Measurements from ENCODE around the gene CCR4.

Gene CCR4

GRCh38 chr3:32950516-32950915 lies 928 bp upstream of the CCR4 start:
- DNase-seq (ENCODE audit: insufficient read length, low spot score) (no peak), FAIRE-seq (no peak)

DNA sequence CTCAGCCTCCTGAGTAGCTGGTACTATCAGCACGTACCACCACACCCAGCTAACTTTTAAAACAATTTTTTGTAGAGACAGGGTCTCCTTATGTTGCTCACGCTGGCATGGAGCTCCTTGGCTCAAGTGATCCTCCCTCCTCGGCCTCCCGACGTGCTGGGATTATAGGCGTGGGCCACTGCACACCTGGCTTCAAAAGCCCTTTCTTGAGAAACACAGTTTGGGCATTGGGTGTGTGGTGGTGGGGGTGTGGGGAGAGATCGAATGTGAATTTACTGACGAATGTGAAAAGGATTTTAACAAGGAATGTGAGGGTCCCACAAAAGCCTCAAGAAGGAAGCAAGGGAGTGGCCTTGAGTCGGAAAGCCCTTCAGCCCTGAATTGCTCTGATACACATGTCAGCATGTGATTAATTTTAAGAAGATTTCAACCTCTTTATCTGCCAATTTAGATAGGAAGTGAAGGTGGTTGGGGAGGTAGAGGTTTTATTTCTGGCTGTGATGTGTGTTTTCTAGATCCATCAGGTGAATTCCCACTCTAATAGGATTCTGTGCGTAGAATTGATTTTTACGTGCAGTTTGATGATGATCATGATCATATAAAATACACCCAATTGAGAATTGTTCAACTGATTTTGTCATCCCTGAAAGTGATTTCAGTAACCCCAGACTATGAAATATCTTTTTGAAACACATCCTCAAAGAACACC lies 1.1 kb downstream of the CCR4 start:
- DNase-seq (ENCODE audit: insufficient read length, low spot score) (no peak), FAIRE-seq (no peak)
- TF ChIP-seq POU2F2 (IDR thresholded peaks at IDR 0.05; ENCODE audit: low read depth, low read length) (no peak), PAX5 (IDR thresholded peaks at IDR 0.05; ENCODE audit: insufficient read depth, low read length, severe bottlenecking) (no peak), SPI1 (IDR thresholded peaks at IDR 0.05; ENCODE audit: low read depth, low read length) (no peak), TAF1 (IDR thresholded peaks at IDR 0.05; ENCODE audit: low read depth, low read length) (no peak), POLR2A (IDR thresholded peaks at IDR 0.05; ENCODE audit: low read depth, low read length) (no peak), POLR2AphosphoS5 (IDR thresholded peaks at IDR 0.05; ENCODE audit: low read depth, low read length) (no peak)

More at GRCh38 chr3:32950516-32950915, 928 bp upstream of the CCR4 start:
- TF ChIP-seq POU2F2 (IDR thresholded peaks at IDR 0.05; ENCODE audit: low read depth, low read length) (no peak), PAX5 (IDR thresholded peaks at IDR 0.05; ENCODE audit: insufficient read depth, low read length, severe bottlenecking) (no peak), SPI1 (IDR thresholded peaks at IDR 0.05; ENCODE audit: low read depth, low read length) (no peak), TAF1 (IDR thresholded peaks at IDR 0.05; ENCODE audit: low read depth, low read length) (no peak), POLR2AphosphoS5 (IDR thresholded peaks at IDR 0.05; ENCODE audit: low read depth, low read length) (no peak), POLR2A (IDR thresholded peaks at IDR 0.05; ENCODE audit: low read depth, low read length) (no peak)

- FAIRE-seq = no peak
- TF ChIP-seq TAF1 (IDR thresholded peaks at IDR 0.05; ENCODE audit: low read depth, low read length) (no peak), PAX5 (IDR thresholded peaks at IDR 0.05; ENCODE audit: insufficient read depth, low read length, severe bottlenecking) (no peak), POLR2A (IDR thresholded peaks at IDR 0.05; ENCODE audit: low read depth, low read length) (no peak), POU2F2 (IDR thresholded peaks at IDR 0.05; ENCODE audit: low read depth, low read length) (no peak), POLR2AphosphoS5 (IDR thresholded peaks at IDR 0.05; ENCODE audit: low read depth, low read length) (no peak), SPI1 (IDR thresholded peaks at IDR 0.05; ENCODE audit: low read depth, low read length) (no peak)
- no peak for DNase-seq (ENCODE audit: insufficient read length, low spot score)
Measured at GRCh38 chr3:32954506-32954905, 3.1 kb downstream of the CCR4 start.

DNA sequence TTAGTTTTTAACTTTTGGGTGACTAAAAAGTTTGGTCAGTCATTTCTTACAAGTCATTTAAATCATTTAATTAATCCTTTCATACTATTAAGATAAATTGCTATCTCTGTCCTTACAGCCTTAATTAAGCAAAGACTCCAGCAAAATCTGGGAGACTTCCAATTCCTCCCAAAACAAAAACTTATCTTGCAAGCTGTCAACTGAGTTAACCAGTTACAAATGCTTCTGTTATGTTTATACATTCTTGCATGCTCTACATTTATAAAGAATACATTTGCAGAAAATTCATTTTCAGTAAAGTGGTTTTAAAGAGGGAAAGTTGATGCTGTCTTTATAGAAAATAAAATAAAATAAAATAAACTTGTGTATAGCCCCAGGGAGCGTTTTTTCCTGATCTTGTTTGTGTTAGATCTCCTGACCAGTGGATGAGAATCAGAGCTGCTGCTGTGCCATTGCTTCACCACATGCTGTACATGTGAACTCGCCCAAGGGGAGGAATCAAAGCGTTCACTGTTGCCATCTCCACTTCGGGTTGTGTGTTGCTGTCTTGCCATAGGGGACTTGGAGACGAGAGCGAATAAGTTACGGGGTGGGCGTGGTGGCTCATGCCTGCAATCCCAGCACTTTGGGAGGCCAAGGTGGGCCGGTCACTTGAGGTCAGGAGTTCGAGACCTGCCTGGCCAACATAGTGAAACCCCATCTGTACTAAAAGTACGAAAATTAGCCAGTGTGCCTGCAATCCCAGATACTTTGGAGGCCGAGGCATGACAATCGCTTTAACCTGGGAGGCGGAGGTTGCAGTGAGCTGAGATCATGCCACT lies 5.5 kb downstream of the CCR4 start:
- no peak for FAIRE-seq
- TF ChIP-seq PAX5 (IDR thresholded peaks at IDR 0.05; ENCODE audit: insufficient read depth, low read length, severe bottlenecking) (no peak), POU2F2 (IDR thresholded peaks at IDR 0.05; ENCODE audit: low read depth, low read length) (no peak), TAF1 (IDR thresholded peaks at IDR 0.05; ENCODE audit: low read depth, low read length) (no peak)
- no peak for DNase-seq (ENCODE audit: insufficient read length, low spot score)

- no peak for FAIRE-seq
- no peak for DNase-seq (ENCODE audit: insufficient read length, low spot score)
- TF ChIP-seq TAF1 (IDR thresholded peaks at IDR 0.05; ENCODE audit: low read depth, low read length) (no peak), PAX5 (IDR thresholded peaks at IDR 0.05; ENCODE audit: insufficient read depth, low read length, severe bottlenecking) (no peak), SPI1 (IDR thresholded peaks at IDR 0.05; ENCODE audit: low read depth, low read length) (no peak), POLR2A (IDR thresholded peaks at IDR 0.05; ENCODE audit: low read depth, low read length) (no peak), POU2F2 (IDR thresholded peaks at IDR 0.05; ENCODE audit: low read depth, low read length) (no peak), POLR2AphosphoS5 (IDR thresholded peaks at IDR 0.05; ENCODE audit: low read depth, low read length) (no peak)
Measured at GRCh38 chr3:32958509-32958908, 7.1 kb downstream of the CCR4 start.

GRCh38 chr3:32959371-32959770 lies 7.9 kb downstream of the CCR4 start:
- TF ChIP-seq SPI1 (IDR thresholded peaks at IDR 0.05; ENCODE audit: low read depth, low read length) (no peak), TAF1 (IDR thresholded peaks at IDR 0.05; ENCODE audit: low read depth, low read length) (no peak), POLR2AphosphoS5 (IDR thresholded peaks at IDR 0.05; ENCODE audit: low read depth, low read length) (no peak), POLR2A (IDR thresholded peaks at IDR 0.05; ENCODE audit: low read depth, low read length) (no peak), PAX5 (IDR thresholded peaks at IDR 0.05; ENCODE audit: insufficient read depth, low read length, severe bottlenecking) (no peak), POU2F2 (IDR thresholded peaks at IDR 0.05; ENCODE audit: low read depth, low read length) (no peak)
- DNase-seq (ENCODE audit: insufficient read length, low spot score) (no peak), FAIRE-seq (no peak)

GRCh38 chr3:32960404-32961170 lies 9.1 kb downstream of the CCR4 start:
- no peak for DNase-seq (ENCODE audit: insufficient read length, low spot score)
- TF ChIP-seq POLR2A (IDR thresholded peaks at IDR 0.05; ENCODE audit: low read depth, low read length) (no peak), PAX5 (IDR thresholded peaks at IDR 0.05; ENCODE audit: insufficient read depth, low read length, severe bottlenecking) (no peak), SPI1 (IDR thresholded peaks at IDR 0.05; ENCODE audit: low read depth, low read length) (no peak), TAF1 (IDR thresholded peaks at IDR 0.05; ENCODE audit: low read depth, low read length) (no peak), POU2F2 (IDR thresholded peaks at IDR 0.05; ENCODE audit: low read depth, low read length) (no peak), POLR2AphosphoS5 (IDR thresholded peaks at IDR 0.05; ENCODE audit: low read depth, low read length) (no peak)
- FAIRE-seq = peak; percentile 72

DNA sequence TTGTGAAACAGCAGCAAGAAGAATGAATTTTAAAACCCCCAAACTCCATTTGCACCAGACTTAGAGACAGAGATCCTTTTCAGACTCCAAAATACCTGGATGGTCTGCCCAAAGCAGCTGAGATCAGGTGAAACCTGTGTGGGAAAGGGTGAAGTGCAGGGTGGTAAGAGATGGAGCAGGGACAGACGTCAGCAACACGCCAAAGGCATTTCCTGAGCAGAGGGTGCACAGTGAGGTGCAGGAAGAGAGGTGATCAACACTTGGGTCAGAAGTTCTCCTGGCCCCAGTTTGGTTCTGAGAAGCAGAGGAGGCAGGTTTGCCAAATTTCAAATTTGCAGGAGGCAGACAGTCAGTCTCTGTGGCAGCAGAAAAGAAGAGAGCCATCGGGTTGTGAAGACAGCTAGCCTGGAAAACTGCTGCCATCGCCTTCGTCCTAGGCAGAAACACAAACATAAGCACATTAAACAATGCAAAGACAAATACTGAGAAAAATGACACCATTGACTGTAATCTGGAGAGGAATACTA lies 9.8 kb downstream of the CCR4 start:
- TF ChIP-seq POLR2AphosphoS5 (IDR thresholded peaks at IDR 0.05; ENCODE audit: low read depth, low read length) (no peak), POU2F2 (IDR thresholded peaks at IDR 0.05; ENCODE audit: low read depth, low read length) (no peak), TAF1 (IDR thresholded peaks at IDR 0.05; ENCODE audit: low read depth, low read length) (no peak), SPI1 (IDR thresholded peaks at IDR 0.05; ENCODE audit: low read depth, low read length) (no peak), PAX5 (IDR thresholded peaks at IDR 0.05; ENCODE audit: insufficient read depth, low read length, severe bottlenecking) (no peak), POLR2A (IDR thresholded peaks at IDR 0.05; ENCODE audit: low read depth, low read length) (no peak)
- no peak for DNase-seq (ENCODE audit: insufficient read length, low spot score)
- FAIRE-seq = peak; percentile 28

All from GM12891 (cell line).